GM18498 (cell line): ENCODE data around the gene ACTRT1.

Experiments
- ATAC-seq: cut with Tn5 transposase; IDR thresholded peaks from one replicate; pipeline ENCODE4 v1.9.1; 2021; ENCODE audit warnings: mild to moderate bottlenecking, moderate library complexity; ENCODE audit not compliant: unreplicated experiment

ACTRT1 gene

DNA sequence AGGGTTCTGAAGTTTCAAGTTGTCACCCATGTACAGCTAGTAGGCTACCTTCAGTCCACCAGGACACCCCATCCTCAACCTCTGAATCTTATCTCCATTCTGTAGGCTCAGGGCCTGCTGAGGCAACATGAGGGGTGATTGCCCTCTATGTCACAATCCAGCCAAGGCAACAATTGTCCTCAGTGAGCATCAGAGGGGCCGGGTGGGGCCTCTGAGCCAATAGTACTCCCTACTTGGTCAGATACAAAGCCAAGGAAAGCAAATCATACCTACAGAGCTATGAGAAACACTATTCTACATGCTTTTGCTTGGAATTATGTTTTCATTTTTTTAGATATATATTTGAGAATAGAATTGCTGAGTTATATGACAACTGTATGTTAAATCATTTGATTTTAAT lies at the start of gene ACTRT1:
Gene ACTRT1, minus strand, starts transcription at position 101 of the 400 bp plus-strand sequence. CDS start 197 bp downstream, outside the sequence.
- ATAC-seq, result no peak

GRCh38 chrX:128078545-128078944 lies 26.3 kb upstream of the ACTRT1 start:
- no peak for ATAC-seq

GRCh38 chrX:128057421-128057820 lies 5.2 kb upstream of the ACTRT1 start:
- ATAC-seq, result no peak

DNA sequence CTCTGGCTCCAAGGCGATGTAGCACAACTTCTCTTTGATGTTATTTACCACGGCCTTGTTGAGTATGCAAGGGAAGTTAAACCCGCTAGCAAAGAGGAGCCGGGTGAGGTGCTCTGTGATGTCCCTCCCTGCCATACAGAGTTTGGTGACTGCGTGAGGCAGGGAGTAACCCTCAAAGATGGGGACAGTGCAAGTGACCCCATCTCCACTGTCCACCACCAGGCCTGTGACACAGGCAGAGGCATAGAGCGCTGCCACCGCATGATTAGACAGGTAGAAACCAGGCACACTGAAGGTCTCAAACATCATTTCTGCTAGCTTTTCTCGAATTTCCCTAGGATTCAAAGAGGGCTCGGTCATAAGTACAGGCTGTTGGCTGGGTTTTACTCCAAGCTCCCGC lies 677 bp downstream of the ACTRT1 start:
- ATAC-seq, result no peak

- ATAC-seq, result no peak
Measured at GRCh38 chrX:128035318-128035717, 16.9 kb downstream of the ACTRT1 start.

DNA sequence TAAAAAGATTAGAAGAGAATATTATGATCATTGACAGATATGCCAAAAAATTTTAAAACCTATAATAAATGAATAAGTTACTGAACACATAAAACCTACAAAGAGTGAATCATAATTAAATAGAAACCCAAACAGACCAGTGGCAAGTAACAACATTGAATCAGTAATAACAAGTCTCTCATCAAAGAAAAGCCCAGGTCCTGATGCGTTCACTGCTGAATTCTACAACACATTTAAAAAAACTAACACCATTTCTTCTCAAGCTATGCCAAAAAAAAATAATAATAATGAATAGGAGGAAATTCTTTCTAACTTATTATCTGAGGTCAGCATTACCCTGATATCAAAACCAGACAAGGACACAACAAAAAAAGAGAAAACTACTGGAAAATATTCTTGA lies 30.6 kb downstream of the ACTRT1 start:
- ATAC-seq, result no peak

GRCh38 chrX:128020701-128021100 lies 31.5 kb downstream of the ACTRT1 start:
- no peak for ATAC-seq

DNA sequence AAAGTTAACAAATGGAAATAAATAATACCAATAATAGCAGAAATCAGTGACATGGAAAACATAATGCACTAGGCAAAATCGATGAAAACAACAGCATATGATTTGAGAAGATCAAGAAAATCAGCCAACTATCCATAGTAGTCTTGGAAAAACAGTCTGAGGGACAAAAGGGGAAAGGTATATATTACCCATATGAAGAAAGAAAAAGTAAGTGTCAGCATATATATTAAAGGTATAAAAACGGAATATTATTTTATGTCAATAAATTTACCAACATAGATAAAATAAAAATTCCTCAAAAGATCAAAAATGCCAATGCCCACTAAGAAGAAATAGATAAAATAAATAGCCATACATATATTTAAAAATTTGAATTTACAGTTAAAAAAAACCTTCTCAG lies 33.0 kb downstream of the ACTRT1 start:
- no peak for ATAC-seq

DNA sequence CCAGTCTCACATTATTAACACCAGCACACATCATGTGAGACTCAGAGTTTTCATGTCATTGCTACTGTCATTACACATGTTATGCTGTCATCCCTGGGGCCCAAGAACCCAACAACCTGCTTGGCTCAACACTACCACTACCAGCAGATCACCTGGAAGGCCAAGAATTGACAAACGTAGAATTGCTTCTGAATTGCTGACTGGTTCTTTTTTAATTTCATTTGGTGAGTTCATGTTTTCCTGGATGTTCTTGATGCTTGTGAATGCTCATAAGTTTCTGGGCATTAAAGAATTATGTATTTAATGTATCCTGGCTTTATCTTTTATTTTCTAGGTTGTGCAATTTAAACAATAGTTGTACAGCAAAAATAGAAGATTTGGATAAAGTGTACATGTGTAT lies 40.2 kb downstream of the ACTRT1 start:
- no peak for ATAC-seq

GRCh38 chrX:128007882-128008281 lies 44.3 kb downstream of the ACTRT1 start:
- ATAC-seq, result no peak
